Right ventricle myocardium inferior (tissue), 1 donor: ENCODE results near the gene NASP. TPM values are rescaled to one million over a fixed set of nuclear protein-coding genes. Genes with fewer than 3 reads are reported as not detected.
A peak's percentile ranks its signal among the peaks of the same experiment; 100 is the strongest.
"Not testable (repeated sequence)": the region's sequence is repeated elsewhere in the genome, so short reads cannot be mapped to it uniquely, and the experiment has no call there.

Experiments used
- ATAC-seq: fragments of 200-7000 bp; cut with Tn5 transposase; one replicate; pipeline ENCODE4 v1.9.1; 2020; ENCODE audit warnings: mild to moderate bottlenecking, moderate library complexity
- DNase-seq: peaks from one replicate; pipeline ENCODE4 v3.0.0; 2021; ENCODE audit errors: missing footprints
- intact Hi-C: fragments of 100-400 bp; cut with DNase I; formaldehyde crosslinking; loops from one replicate; pipeline ENCODE4 v1.11.0; 2022
- total RNA-seq: library from RNA; stranded (reverse); fragmentation: NEBNext Ultra II Directional; extraction: Animal tissue kit (Norgen Biotek cat#: 25700); gene quantifications from one replicate; pipeline ENCODE4 v1.2.1, GENCODE V29; 2021
- donor health status: DM: no; HTN: yes; CAD: no; lungs with severe emphysema.

The NASP gene
- total RNA-seq, 1 donor from 2014 or later, result 28.5 TPM

GRCh38 chr1:45566722-45567121 lies 17.1 kb upstream of the NASP start:
- intact Hi-C loops, result loop anchor here (5.0 to 10.0 kb wide), 2 partner anchors 44 to 222 kb away; partner anchors contain the start of genes MUTYH, PRDX1 and TOE1

DNA sequence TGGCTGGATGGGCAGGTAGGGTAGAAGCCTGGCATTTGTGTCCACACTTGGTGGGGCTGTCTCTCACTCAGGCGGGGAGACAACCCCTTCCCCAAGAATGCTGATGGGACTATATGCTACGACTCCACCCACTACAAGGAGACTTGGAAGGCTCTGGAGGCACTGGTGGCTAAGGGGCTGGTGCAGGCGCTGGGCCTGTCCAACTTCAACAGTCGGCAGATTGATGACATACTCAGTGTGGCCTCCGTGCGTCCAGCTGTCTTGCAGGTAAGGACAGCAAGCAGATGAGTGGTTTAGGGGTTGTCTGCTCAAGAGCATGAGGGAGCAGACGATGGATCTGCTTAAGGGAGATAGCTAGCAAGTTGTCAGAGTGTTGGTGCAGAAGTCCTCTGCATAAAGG lies 15.9 kb upstream of the NASP start:
- intact Hi-C loops, result loop anchor here (5.0 to 10.0 kb wide), 2 partner anchors 46 to 223 kb away; partner anchors contain the start of genes MUTYH, PRDX1 and TOE1
- ATAC-seq, result no peak
- DNase-seq, result no peak

More at GRCh38 chr1:45566722-45567121, 17.1 kb upstream of the NASP start:
- ATAC-seq (peak; percentile 63), DNase-seq (peak; percentile 74)

DNA sequence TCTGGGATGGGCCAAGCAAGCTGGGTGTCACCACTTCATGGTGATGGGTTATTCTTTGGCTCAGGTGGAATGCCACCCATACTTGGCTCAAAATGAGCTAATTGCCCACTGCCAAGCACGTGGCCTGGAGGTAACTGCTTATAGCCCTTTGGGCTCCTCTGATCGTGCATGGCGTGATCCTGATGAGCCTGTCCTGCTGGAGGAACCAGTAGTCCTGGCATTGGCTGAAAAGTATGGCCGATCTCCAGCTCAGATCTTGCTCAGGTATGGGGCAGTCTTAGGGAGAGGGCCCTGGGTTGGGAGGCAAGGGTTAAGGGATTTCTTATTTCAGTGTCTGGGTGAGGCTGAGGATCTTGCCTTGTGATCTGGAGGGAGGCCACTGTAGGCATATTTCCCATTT lies 15.4 kb upstream of the NASP start:
- intact Hi-C loops, result loop anchor here (5.0 to 10.0 kb wide), 2 partner anchors 46 to 224 kb away; partner anchors contain the start of genes MUTYH, PRDX1 and TOE1
- no peak for ATAC-seq
- no peak for DNase-seq

DNA sequence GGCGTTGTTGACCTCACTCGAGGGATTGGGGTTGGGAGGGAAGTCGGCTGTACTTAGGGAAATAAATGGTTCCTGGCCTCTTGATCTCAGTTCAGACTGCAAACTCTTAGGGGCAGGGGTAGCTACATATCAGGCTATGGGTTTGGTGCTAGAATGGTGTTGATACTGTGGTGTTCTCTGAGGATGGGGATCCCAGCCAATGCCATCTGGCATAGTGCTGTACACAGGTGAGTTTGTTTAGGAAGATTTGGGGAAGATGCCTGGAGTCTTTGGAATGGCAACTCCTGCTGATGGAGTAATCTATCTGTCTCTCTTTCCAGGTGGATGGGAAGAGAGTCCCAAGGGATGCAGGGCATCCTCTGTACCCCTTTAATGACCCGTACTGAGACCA lies 14.3 kb upstream of the NASP start:
- ATAC-seq (no peak), DNase-seq (no peak)
- intact Hi-C loops, result loop anchor here (5.0 to 10.0 kb wide), 2 partner anchors 47 to 225 kb away; partner anchors contain the start of genes MUTYH, PRDX1 and TOE1

- intact Hi-C loops, result loop anchor here (1.0 to 10.0 kb wide), 3 partner anchors 48 to 225 kb away; partner anchors contain the start of genes MUTYH, PRDX1 and TOE1
Observed at GRCh38 chr1:45569962-45570581, 13.8 kb upstream of the NASP start.

GRCh38 chr1:45570631-45571030 lies 13.2 kb upstream of the NASP start:
- ATAC-seq, result no peak
- intact Hi-C loops, result loop anchor here (1.0 kb wide), 1 partner anchor 210 kb away; no protein-coding TSS in a partner anchor
- DNase-seq, result no peak

More at GRCh38 chr1:45569962-45570581, 13.8 kb upstream of the NASP start:
- ATAC-seq (peak; percentile 82), DNase-seq (peak; percentile 74)

DNA sequence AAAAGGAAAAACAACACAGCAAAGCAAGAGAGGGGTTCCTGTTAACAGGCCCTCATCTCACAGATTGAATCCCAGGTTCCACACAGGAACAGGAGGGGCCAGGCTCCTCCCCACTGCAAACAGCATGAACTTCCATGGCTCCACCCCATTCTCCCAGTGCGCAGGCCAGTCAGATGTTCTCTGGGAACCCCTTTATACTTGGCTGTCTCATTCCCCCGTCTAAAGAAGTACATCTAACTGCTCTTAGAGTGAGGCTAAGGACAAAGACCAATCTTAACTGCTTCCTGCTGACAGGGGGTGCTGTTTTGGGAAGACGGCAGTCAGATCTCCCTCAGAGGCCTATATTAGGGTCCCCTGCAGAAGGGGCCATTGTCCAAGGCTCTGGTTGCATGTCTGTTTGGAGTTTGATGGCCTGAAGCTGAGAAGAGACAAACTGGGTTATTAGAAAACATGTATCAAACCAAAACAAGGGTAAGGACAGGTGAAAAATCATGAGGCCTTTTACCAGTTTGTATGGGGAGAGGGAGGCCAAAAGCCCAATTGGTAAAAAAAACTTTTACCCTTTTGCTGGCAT lies 10.5 kb upstream of the NASP start:
- ATAC-seq (no peak), DNase-seq (no peak)
- intact Hi-C loops, result no loop called here

- intact Hi-C loops, result no loop called here
- ATAC-seq, result no peak
- no peak for DNase-seq
Observed at GRCh38 chr1:45574105-45574626, 9.7 kb upstream of the NASP start.

- intact Hi-C loops, result loop anchor here (10.0 kb wide), 1 partner anchor 778 kb away; the partner anchor contains the start of genes BTBD19, DYNLT4 and PLK3
- DNase-seq, result peak; percentile 95
- peak; percentile 93 for ATAC-seq
Observed at GRCh38 chr1:45583264-45583665, 576 bp upstream of the NASP start.

DNA sequence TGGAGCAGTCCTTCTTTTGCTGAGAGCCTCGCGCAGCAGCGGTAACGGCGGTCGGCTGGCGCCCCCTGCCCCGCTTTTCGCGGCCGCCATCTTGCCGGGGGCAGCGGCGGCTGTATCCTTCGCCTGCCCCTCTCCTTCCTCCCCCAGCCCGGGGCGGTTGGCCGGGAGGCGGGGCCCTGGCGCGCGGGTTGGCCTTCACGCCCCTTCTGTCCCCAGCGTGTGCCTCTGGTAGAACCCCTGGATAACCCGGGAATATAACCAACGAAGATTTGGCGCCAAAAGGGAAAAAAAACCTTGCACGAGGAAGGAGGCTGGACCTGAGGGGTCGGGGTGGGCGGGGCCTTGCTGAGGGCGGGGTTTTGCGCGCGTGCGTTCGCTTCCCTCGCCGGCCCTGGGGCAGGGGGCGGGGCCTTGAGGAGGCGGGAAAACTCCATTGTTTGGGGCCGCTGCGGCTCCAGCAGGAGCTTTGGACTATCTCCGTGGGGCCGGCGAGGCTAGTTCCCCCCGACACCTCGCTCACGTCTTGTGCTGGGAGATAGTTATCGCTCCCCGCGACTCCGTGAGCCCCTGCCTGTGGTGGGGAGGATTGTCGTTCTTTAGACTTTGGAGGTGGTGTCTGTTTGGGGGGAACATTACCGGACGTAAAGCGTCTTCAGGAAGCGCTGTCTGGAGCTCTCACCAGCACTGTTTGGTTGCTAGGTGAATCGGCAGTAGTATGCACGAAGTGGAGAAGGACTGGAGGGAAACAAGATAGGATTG lies 689 bp downstream of the NASP start:
- DNase-seq (peak; percentile 94), ATAC-seq (peak; percentile 82)
- intact Hi-C loops, result loop anchor here (2.0 to 10.0 kb wide), 2 partner anchors 102 to 780 kb away; partner anchors contain the start of genes BTBD19, DYNLT4, GPBP1L1 and PLK3

GRCh38 chr1:45585110-45585426 lies 1.2 kb downstream of the NASP start:
- ATAC-seq, result no peak
- DNase-seq, result no peak
- intact Hi-C loops, result loop anchor here (2.0 to 10.0 kb wide), 2 partner anchors 102 to 780 kb away; partner anchors contain the start of genes BTBD19, DYNLT4, GPBP1L1 and PLK3

DNA sequence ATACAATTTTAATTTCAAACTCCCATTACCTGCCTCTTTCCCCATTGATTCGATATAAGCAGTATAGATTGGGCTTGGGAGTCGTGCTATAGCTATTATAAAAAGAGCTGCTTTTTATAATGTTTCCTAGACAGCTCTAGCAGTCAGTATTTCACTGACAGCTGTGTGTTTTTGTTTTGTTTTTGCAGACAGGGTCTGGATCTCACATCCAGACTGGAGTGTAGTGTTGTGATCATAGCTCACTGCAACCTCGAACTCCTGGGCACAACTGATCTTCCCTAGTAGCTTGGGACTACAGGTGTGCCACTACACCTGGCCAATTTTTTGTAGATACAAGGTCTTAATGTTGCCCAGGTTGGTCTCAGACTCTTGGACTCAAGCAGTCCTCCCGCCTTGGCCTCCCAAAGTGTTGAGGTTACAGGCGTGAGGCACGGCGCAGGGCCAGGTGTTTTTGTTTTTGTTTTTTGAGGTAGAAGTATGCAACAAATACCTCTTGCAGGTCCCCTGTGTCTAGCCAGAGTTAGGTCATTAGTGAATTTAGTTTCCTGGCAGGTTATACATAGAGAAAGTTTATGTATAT lies 1.7 kb downstream of the NASP start:
- no peak for DNase-seq
- no peak for ATAC-seq
- intact Hi-C loops, result loop anchor here (2.0 to 10.0 kb wide), 2 partner anchors 101 to 781 kb away; partner anchors contain the start of genes BTBD19, DYNLT4, GPBP1L1 and PLK3

GRCh38 chr1:45586769-45587168 lies 2.9 kb downstream of the NASP start:
- no peak for ATAC-seq
- intact Hi-C loops, result loop anchor here (10.0 kb wide), 1 partner anchor 782 kb away; the partner anchor contains the start of genes BTBD19, DYNLT4 and PLK3
- no peak for DNase-seq

- ATAC-seq (no peak), DNase-seq (no peak)
- intact Hi-C loops, result loop anchor here (10.0 kb wide), 1 partner anchor 785 kb away; the partner anchor contains the start of genes BTBD19, DYNLT4 and PLK3
Observed at GRCh38 chr1:45589861-45590260, 6.0 kb downstream of the NASP start.

GRCh38 chr1:45594412-45594811 lies 10.6 kb downstream of the NASP start:
- intact Hi-C loops, result no loop called here
- ATAC-seq, result no peak
- DNase-seq, result no peak

DNA sequence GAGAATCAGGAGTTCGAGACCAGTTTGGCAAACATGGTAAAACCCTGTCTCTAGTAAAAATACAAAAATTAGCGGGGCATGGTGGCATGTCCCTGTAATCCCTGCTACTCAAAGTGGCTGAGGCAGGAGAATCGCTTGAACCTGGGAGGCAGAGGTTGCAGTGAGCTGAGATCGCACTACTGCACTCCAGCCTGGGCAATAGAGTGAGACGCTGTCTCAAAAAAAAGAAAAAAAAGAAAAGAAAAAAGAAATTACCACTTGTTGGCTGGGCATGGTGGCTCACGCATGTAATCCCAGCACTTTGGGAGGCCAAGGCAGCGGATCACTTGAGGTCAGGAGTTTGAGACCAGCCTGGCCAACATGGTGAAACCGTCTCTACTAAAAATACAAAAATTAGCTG lies 12.9 kb downstream of the NASP start:
- ATAC-seq, DNase-seq, intact Hi-C loops: not testable (repeated sequence)

GRCh38 chr1:45604239-45604638 lies 20.4 kb downstream of the NASP start:
- intact Hi-C loops, result no loop called here
- ATAC-seq, result no peak
- no peak for DNase-seq

- no peak for DNase-seq
- peak; percentile 64 for ATAC-seq
Observed at GRCh38 chr1:45607404-45608074, 23.7 kb downstream of the NASP start.

More at GRCh38 chr1:45607404-45608074, 23.7 kb downstream of the NASP start:
- intact Hi-C loops, result no loop called here
